GM19328 (cell line): Measurements from ENCODE around the gene IL21R.
"Not testable (repeated sequence)": the region's sequence is repeated elsewhere in the genome, so short reads cannot be mapped to it uniquely, and the experiment has no call there.

Source experiments
- ATAC-seq: cut with Tn5 transposase; IDR thresholded peaks from one replicate; pipeline ENCODE4 v1.9.1; 2021; ENCODE audit warnings: mild to moderate bottlenecking, moderate library complexity; ENCODE audit not compliant: unreplicated experiment

IL21R gene

GRCh38 chr16:27400751-27401620, 988 bp upstream of the IL21R start:
- ATAC-seq = no peak

DNA sequence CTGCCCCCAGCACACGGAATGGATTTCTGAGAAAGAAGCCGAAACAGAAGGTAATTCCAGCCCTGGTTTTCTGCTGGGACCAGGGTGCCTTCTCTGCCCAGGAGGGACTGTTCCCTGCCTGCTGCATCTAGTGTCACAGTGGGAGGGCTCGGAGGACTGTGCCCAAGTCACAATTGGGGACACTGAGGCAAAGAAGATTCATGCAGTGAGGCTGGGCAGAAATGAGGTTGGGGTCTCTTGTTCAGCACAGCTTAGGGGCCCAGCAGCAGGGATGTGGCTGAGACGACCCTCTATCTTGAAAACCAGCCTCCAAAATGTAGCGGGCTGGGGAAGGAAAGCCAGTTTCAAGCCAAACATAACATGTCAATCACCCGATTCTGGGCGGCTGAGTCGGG, 592 bp downstream of the IL21R start:
- ATAC-seq = no peak

DNA sequence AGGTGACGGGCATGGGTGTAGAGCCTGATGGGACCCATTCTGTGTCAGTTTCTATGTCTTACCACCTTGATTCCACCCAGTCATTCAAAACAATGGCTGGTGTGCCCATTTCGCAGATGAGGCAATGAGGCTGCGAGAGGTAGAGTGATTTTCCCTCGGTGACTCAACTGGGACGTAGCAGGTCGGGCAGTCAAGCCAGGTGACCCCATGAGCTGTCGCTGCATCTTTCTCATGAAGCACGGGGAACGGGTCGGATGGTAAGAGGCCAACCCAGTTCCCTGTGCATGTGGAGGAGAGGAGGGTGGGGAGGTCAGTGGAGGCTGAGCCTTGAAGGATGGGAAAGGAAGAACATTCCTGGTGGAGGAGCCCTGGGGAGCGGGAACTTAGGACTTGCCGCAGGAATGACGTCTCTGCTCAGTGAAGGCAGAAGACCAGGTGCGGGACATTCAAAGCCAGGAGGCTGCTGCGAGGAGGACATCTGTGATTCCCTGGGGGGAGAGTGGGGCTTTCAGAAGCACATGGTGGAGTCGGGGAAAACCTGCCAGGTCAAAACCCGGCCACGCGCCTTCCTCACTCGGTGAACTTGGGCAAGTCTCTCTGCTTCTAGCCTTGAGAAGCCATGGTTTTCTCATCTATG, 1.1 kb downstream of the IL21R start:
- ATAC-seq = no peak

- ATAC-seq = no peak
These were observed 1.6 kb downstream of the IL21R start for GRCh38 chr16:27403601-27403992.

DNA sequence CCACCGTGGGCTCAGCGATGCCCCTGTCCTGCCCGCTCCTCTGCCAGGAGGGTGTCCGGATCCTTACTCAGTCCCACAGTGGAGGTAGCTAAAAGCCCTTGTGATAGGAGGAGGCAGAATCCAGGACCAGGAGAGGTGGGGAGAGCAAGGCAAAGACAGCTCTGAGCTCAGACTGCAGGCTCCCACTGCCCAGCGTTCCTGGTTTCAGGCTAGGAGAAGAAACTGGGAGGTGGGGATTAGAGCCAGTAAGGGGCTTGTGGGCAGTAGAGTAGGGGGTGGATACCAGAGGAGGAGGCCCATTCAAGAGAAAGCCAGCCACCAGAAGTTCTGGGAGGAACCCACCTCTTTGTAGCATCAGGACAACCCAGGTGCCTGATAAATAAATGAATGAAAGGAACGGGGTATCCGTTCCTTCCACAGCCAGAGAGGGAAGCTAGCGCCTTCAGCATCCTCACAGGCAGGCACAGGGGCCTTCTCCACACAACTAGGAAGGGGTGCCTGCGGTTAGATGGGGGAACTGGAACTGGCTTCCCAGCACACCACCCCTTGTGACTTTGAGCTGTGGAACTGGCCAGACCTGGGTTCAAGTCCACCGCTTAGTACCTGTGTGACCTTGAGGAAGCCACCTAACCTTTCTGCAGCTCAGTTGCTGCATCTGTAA, 2.3 kb downstream of the IL21R start:
- no peak for ATAC-seq

DNA sequence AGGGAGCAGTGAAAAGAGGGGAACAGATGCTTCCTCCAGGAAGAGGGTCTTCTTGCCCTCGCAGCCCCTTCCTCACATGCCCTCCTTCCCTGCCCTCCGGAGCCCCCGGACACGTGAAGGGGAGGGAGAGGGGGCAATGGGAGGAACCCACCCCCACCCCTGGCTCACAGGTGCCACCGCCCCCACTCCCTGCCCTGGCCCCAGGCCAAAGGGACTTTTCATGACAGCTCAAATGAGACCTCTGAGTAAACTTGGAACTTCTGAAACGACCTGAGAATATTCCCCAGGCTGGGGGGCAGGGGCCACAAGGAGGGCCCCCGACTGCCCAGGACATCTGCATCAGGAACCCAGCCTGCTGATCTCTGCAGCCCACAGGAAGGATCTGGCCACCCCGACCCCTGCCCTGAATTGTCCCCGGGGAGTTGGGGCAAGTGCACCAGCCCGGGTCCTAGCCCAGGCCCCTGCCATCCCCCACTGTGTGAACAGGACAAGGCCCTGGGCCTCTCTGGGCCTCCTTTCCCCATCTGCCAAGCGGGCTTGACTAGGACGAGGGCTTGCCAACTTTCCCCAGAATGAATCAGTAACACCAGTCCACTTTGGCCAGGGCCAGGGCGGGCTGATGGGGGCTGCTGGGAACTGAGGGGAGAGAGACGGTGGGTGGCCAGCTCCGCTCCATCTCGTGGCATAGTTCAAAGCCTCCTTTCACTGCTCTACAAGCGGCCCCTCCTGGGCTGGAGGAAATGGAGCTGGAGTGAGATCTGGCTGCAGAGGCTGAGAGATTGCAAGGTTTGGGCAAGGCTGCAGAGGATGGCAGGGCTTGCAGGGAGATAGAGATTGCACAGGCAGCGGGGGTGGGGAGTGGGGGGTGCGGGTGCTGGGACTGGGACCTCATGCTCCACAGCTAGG, 3.8 kb downstream of the IL21R start:
- no peak for ATAC-seq

- ATAC-seq = no peak
These were observed 4.6 kb downstream of the IL21R start for GRCh38 chr16:27406511-27407128.

- ATAC-seq = no peak
These were observed 5.2 kb downstream of the IL21R start for GRCh38 chr16:27407133-27407532.

DNA sequence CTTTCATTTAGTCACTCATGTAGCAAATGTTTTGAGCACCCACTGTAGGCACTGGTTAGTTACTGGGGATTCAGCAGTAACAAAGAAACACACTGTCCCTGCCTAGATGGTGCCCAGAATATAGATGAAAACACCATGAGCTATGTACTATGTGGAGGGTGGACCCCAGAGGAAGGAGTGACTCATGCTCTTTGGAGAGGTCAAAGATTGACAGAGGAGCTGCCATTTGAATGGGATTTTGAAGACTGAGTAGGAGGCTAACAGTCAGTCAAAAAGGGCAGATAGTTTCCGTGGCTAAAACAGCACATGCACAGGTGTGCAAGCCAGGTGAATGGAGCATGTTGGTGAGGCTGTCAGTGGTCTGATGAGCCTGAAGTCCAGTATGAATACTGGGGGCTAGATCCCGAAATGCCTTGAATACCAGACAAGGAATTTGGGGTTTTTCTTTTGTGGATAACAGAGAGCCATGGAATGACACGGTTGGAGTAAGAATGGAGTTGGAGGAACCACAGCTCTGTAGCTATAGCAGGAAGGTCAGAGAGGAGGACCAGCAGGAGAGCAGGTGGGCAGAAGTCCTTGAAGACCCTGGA, 6.1 kb downstream of the IL21R start:
- peak; percentile 40 for ATAC-seq

DNA sequence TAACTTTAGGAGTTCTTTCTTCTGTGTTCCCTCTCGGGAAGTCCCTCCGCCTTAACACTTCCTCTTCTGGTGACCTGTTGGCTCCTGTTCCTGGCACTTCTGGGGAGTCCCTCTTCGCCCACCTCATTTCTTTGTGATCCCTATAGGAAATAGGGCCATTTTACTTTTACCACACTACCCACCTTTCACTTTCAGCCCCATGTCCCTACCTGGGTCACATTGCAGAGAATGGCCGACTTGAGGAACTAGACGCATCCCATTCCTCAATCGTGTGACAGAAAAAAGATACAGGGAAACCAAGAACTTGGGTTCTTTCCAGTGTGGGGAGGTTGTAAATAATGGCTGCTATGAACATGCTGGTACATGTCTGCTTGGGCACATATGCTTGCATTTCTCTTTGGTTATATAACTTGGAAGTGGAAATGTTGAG, 6.6 kb downstream of the IL21R start:
- no peak for ATAC-seq

DNA sequence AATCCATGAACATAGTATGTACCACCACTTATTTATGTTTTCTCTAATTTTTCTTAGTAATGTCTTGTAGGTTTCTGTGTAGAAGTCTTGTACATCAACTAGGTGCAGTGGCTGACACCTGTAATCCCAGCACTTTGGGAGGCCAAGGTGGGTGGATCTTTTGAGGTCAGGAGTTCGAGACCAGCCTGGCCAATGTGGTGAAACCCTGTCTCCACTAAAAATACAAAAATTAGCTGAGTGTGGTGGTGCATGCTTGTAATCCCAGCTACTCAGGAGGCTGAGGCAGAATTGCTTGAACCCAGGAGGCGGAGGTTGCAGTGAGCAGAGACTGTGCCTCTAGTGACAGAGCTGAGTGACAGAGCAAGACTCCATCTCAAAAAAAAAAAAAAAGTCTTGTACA, 8.0 kb downstream of the IL21R start:
- not testable (repeated sequence) for ATAC-seq

GRCh38 chr16:27410761-27411160, 8.8 kb downstream of the IL21R start:
- no peak for ATAC-seq

DNA sequence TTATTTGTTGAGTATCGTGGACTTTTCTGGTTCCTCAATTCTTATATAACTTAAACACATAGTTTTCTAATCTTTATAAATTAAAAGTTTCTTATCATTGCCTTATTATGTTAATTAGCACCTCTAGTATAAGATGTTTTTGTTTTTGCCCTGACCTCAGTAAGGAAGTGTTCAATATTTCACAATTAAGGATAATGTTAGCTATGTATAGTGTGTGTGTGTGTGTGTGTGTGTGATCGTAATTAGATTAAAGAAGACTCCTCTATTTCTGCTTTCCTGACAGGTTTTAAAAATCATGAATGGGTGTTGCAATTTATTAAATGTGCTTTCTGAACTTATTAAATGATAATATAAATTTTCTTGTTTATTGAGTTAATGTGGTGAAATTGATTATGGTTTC, 12.0 kb downstream of the IL21R start:
- ATAC-seq = no peak

- ATAC-seq = no peak
These were observed 12.9 kb downstream of the IL21R start for GRCh38 chr16:27414788-27415431.

DNA sequence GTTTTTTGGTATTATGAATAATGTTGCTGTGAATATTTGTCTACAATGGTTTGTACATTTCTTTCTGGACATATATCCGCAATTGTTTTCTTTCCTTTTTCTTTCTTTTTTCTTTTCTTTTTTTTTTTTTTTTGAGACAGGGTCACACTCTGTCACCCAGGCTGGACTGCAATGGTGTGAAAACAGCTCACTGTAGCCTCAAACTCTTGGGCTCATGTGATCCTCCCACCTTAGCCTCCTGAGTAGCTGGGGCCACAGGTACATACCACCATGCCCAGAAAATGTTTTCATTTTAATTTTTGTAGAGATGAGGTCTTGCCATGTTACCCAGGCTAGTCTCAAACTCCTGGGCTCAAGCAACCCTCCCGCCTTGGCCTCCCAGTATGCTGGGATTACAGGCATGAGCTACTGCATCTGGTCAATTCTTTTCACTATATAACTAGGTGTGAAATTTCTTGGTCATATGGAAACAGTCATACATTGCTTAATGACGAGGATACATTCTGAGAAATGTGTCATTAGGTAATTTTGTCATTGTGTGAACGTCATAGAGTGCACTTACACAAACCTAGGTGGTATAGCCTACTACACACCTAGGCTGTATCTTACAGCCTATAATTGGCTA, 15.2 kb downstream of the IL21R start:
- no peak for ATAC-seq

- no peak for ATAC-seq
These were observed 20.2 kb downstream of the IL21R start for GRCh38 chr16:27421961-27422740.

- no peak for ATAC-seq
These were observed 23.0 kb downstream of the IL21R start for GRCh38 chr16:27424772-27425498.

- no peak for ATAC-seq
These were observed 24.0 kb downstream of the IL21R start for GRCh38 chr16:27425961-27426360.
